HG03060 (cell line): ENCODE data around the gene CRK.
"Not testable (repeated sequence)": the region's sequence is repeated elsewhere in the genome, so short reads cannot be mapped to it uniquely, and the experiment has no call there.

Source experiments
- ATAC-seq: cut with Tn5 transposase; IDR thresholded peaks from one replicate; pipeline ENCODE4 v1.9.1; 2021; ENCODE audit warnings: low read depth, moderate number of reproducible peaks; ENCODE audit not compliant: unreplicated experiment

CRK gene

DNA sequence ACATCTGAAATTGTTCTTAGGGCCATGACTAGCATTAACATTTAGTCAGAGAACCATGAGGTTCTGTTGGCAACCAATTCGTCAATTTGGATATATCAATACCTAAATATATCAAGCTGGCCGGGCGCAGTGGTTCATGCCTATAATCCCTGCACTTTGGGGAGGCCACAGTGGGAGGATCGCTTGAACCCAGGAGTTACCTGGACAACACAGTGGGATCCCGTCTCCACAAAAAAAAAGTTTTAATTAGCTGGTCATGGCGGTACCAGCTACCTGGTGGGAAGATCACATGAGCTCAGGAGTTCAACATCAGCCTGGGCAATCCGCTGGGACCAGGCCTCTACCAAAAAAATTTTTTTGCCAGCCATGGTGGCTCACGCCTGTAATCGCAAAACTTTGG is 64.5 kb downstream of the CRK start:
- ATAC-seq, result no peak

DNA sequence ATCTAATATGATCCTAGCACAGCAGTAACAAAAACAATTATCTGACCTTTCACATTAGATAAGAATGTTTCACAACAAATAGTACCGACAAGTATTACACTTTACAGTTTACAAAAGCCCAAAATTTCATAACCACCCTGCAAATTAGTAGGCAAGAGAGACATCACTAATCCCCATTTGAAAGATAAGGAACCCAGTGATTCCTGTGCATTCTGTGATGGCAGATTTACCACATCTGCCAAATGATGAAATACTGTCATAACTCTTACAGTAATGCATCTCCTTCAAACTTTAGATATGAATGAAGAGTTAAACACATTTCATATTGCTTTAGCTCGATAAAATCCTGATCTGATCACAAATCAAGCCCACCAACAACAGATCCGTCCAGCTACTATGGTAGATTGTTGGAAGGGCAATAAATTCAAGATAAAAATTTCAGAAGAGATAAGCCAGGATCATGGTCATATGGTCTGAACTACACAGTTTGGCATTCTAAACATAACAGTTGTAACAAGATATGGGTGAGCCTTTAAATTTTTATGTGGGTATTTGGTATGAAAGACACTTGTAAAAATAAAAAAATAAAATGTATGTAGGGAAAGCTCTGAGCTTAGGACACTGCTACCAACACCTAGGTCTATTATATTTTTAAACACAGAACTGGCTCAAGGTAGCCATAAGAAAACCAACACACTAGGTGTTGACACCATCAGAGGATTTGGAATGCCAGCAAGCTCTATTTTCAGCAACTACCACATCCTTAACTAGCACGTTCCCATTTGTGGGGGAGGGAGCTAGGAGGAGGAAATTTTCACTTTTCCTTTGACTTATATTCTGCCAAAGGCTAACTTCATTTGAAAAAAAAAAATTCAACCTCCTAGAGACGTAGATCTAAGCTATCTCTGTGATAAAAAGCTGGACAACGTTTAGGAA is 65.3 kb downstream of the CRK start:
- ATAC-seq, result no peak

DNA sequence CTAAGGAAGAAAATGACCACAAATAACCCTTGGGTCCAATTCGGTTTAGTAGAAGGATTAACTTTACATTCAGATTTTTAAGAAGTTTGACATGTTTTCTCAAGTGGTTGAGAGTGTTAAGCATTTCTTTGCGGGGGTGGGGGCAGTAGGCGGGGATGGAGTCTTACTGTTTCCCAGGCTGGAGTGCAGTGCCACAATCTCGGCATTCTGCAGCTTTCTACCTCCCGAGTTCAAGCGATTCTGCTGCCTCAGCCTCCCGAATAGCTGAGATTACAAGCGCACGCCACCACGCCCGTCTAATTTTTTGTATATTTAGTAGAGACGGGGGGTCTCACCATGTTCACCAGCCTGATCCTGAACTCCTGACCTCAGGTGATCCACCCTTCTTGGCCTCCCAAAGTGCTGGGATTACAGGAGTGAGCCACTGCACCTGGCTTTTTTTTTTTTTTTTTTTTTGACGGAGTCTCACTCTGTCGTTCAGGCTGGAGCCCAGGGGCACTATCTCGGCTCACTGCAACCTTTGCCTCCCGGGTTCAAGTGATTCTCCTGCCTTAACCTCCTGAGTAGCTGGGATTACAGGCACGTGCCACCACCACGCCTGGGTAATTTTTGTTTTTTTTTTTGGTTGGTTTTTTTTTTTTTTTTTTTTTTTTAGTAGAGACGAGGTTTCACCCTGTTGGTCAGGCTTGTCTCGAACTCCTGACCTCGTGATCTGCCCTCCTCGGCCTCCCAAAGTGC is 68.4 kb downstream of the CRK start:
- not testable (repeated sequence) for ATAC-seq

DNA sequence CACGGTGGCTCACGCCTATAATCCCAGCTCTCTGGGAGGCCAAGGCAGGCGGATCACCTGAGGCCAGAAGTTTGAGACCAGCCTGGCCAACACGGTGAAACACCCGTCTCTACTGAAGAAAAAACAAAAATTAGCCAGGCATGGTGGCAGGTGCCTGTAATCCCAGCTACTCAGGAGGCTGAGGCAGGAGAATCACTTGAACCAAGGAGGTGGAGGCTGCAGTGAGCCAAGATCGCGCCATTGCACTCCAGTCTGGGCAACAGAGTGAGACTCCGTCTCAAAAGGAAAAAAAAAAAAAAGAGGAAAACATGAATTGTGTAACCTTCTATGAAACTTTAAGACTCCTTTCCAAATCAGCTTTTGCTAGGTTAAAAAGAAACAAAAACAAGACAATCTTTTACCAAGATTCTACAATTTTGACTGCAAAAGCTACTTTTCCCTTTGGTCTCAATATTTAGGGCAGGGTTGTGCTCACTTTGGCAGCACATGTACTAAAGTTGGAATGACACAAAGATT is 69.3 kb downstream of the CRK start:
- ATAC-seq, result not testable (repeated sequence)

DNA sequence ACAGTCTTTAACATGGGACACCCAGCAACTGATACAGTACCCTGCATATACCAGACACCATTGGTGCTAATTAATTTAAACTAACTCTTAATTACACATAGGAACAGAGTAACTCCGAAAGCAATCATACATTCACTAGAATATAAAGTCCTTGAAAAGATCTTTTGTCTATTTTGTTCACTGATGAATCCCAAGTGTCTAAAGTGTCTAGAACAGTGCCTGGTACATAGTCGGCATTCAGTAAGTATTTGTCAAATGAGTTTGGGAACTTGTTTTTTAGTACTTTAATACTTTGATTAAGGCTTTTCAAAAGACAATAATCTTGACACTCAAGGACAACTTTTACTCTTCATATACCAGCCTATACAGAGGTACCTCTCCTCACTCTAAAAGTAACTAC is 69.8 kb downstream of the CRK start:
- ATAC-seq, result no peak

- ATAC-seq, result no peak
Observed at GRCh38 chr17:1385861-1386260, 70.2 kb downstream of the CRK start.

DNA sequence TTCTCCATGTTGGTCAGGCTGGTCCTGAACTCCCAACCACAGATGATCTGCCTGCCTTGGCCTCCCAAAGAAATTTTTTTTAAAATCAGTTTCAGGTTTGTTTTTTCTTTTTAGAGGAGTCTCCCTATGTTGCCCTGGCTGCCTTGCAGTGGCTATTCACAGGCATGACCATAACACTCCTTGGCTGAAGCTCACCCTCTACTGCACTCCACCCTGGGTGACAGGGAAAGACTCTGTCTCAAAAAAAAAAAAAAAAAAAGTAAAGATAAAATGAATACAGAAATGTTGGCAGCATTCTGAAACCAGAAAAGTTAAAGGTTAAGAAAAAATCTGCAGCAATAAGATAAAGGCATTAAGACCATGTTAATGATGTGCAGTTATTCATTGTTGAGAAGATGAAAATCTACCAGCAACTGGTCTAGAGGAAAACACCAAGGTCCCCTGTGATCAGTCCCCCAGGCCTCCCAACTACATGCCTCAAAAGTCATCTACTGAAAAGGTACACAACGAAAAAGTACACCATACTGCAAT is 71.1 kb downstream of the CRK start:
- no peak for ATAC-seq

DNA sequence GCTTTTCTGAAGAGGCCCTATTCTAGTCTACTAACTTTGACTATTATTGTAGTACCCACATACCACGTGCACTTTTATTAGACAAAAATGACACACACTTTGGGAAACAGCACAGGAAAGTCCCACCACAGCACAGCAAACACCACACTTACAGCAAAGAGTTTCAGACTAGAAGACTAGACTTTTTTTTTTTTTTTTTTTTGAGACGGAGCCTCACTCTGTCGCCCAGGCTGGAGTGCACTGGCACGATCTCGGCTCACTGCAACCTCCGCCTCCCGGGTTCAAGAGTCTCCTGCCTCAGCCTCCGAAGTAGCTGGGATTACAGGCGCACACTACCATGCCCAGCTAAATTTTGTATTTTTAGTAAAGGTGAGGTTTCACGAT is 76.1 kb downstream of the CRK start:
- ATAC-seq, result peak; percentile 42

DNA sequence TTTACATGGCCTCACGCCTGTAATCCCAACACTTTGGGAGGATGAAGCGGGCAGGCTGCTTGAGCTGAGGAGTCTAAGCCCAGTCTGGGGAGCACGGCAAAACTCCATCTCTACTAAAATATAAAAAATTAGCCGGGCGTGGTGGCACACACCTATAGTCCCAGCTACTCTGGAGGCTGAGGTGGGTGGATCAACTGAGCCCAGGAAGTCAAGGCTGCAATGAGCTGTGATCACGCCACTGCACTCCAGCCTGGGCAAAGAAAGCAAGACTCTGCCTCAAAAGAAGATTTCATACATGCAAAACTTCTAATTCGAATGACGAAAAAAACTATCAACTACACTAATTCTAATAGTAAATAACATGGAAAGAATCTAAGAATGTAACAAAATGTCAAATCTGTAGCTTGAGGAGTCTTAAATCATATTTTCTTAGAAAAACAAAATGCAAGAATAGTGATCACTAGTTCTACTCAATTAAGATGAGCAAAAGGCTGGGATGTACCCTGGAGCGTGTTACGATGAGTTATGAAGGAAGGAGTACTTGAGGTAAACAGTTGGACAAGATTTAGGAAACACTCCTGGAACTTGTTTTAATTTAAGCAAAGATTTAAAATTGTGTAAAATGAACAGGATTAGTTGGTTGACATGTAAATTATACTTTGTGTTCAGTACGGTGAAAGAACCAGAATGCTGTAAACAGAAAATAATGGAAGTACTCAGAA is 76.7 kb downstream of the CRK start:
- no peak for ATAC-seq

DNA sequence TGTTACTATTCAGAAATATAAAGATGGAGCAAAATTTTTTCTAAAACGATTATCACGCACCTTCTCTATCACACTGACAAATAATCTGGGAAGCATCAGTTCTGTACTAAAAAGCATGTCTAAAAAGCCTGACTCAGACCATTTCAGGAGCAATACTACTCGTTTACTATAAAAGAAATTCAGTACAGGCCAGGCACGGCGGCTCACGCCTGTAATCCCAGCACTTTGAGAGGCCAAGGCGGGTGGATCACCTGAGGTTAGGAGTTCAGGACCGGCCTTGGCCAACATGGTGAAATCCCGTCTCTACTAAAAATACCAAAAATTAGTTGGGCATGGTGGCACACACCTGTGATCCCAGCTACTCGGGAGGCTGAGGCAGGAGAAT is 77.6 kb downstream of the CRK start:
- ATAC-seq, result not testable (repeated sequence)

- ATAC-seq, result no peak
Observed at GRCh38 chr17:1377334-1377733, 78.7 kb downstream of the CRK start.

- ATAC-seq, result no peak
Observed at GRCh38 chr17:1376061-1376460, 80.0 kb downstream of the CRK start.

GRCh38 chr17:1375615-1376014 is 80.4 kb downstream of the CRK start:
- ATAC-seq, result no peak

- ATAC-seq, result no peak
Observed at GRCh38 chr17:1374431-1375177, 81.4 kb downstream of the CRK start.

DNA sequence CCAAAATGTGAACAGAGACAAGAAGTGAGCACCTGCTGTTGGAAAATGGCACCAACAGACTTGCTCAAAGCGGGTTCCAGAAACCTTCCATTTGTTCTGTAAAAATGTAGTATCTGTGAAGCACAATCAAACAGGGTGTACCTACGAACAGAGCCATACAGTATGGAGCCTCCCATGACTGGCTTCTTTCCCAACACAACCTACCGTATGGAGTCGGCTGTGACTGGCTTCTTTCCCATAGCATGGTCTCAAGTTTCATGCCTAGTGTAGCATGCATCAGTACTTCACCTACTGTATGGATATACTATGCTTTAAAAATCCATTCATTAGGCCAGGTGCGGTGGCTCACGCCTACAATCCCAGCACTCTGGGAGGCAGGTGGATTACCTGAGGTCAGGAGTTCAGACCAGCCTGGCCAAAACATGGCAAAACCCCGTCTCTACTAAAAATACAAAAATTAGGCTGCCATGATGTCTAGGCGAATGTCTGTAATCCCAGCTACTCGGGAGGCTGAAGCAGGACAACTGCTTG is 82.3 kb downstream of the CRK start:
- no peak for ATAC-seq

- ATAC-seq, result no peak
Observed at GRCh38 chr17:1372618-1373017, 83.4 kb downstream of the CRK start.

- ATAC-seq, result no peak
Observed at GRCh38 chr17:1371893-1372590, 84.0 kb downstream of the CRK start.
